ENCODE results near the gene IZUMO2.

DNA sequence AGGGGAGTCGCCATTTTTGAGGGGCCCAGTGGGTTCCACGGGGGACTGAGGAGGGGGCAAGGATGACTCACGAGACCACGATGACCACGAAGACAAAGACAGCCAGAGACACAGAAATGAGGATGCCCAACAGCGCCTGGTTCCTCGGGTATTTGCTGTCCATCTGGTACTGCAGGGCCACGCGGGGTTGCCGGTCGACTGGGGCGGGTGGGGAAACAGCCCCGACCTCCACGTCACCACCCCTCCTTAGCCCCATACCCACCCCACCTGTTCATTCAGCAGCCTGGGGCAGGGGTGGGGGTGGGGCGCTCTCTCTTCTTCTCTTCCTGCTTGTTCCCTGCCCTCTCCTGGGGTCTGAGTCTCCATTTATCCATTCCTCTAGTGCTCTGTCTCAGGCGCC, 8.6 kb downstream of the IZUMO2 start:
- TF ChIP-seq, protein P1, sequence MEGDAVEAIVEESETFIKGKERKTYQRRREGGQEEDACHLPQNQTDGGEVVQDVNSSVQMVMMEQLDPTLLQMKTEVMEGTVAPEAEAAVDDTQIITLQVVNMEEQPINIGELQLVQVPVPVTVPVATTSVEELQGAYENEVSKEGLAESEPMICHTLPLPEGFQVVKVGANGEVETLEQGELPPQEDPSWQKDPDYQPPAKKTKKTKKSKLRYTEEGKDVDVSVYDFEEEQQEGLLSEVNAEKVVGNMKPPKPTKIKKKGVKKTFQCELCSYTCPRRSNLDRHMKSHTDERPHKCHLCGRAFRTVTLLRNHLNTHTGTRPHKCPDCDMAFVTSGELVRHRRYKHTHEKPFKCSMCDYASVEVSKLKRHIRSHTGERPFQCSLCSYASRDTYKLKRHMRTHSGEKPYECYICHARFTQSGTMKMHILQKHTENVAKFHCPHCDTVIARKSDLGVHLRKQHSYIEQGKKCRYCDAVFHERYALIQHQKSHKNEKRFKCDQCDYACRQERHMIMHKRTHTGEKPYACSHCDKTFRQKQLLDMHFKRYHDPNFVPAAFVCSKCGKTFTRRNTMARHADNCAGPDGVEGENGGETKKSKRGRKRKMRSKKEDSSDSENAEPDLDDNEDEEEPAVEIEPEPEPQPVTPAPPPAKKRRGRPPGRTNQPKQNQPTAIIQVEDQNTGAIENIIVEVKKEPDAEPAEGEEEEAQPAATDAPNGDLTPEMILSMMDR (IDR thresholded peaks at IDR 0.05) = no peak
- no peak for TF ChIP-seq ZFX (IDR thresholded peaks at IDR 0.05; ENCODE audit: borderline replicate concordance)

Data from 22Rv1 (cell line).